GM12878 (cell line): ENCODE data around the gene PSME3.

Source experiments
- CREB1 ChIP-seq: IDR thresholded peaks from 2 replicates; pipeline ENCODE4 v1.6.1; 2012; ENCODE audit warnings: low read depth, mild to moderate bottlenecking, inconsistent platforms
- FOXM1 ChIP-seq: IDR thresholded peaks from 2 replicates; pipeline ENCODE4 v1.6.1; 2012; ENCODE audit warnings: low read depth, mild to moderate bottlenecking, inconsistent platforms, low read length, moderate library complexity
- IKZF2 ChIP-seq, 2 experiments: fragments of 450-650 bp; IDR thresholded peaks; 2 replicates each; pipeline ENCODE4 v1.6.1; 2017; ENCODE audit warnings: mild to moderate bottlenecking in 2 of 2, moderate library complexity in 2 of 2
- MTA2 ChIP-seq: fragments of 450-650 bp; IDR thresholded peaks from 2 replicates; pipeline ENCODE4 v1.6.1; 2016; ENCODE audit warnings: low read depth, mild to moderate bottlenecking, moderate library complexity
- MXI1 ChIP-seq: fragments of 150-350 bp; IDR thresholded peaks from 2 replicates; pipeline ENCODE4 v1.6.1; 2011; ENCODE audit warnings: low read depth, mild to moderate bottlenecking, inconsistent platforms, low read length, improper control_type of control experiment
- MYC ChIP-seq: IDR thresholded peaks from 2 replicates; pipeline ENCODE4 v1.6.1; 2011; ENCODE audit warnings: mild to moderate bottlenecking, low read length, moderate library complexity, inconsistent platforms; ENCODE audit not compliant: insufficient read depth, insufficient replicate concordance, insufficient read length, severe bottlenecking
- POLR2A ChIP-seq: IDR thresholded peaks from 2 replicates; pipeline ENCODE4 v1.6.1; 2011; ENCODE audit warnings: low read depth, mild to moderate bottlenecking, low read length
- SMAD1 ChIP-seq: fragments of 450-650 bp; IDR thresholded peaks from 2 replicates; pipeline ENCODE4 v1.6.1; 2018; ENCODE audit warnings: mild to moderate bottlenecking, low read depth; ENCODE audit not compliant: partially characterized antibody
- YY1 ChIP-seq: IDR thresholded peaks from 2 replicates; pipeline ENCODE4 v1.6.1; 2011; ENCODE audit warnings: low read depth, mild to moderate bottlenecking, low read length
- ZNF274 ChIP-seq: IDR thresholded peaks from one replicate; pipeline ENCODE4 v1.8.0; 2011; ENCODE audit not compliant: insufficient read length, insufficient read depth

DNA sequence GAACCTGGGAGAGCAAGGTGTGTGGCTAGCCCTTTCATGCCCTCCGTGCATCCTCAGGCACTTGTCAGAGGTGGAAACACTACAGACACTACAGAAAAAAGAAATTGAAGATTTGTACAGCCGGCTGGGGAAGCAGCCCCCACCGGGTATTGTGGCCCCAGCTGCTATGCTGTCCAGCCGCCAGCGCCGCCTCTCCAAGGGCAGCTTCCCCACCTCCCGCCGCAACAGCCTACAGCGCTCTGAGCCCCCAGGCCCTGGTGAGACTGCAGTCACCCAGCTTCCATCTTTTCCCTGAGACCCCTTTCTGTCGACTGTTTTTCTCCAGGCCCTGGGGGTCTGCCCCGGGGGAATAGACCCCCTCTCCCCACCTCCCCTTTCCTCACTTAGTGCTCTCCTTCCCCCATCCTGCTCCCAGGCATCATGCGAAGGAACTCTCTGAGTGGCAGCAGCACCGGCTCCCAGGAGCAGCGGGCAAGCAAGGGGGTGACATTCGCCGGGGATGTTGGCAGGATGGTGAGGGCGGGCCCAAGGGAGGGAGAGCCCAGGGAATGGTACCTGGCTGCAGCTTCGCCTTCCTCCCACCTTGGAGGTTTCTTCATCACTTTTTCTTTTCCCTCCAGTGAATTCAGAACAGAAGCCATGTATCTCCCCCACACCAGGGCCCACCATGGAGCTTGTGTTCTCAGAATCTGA lies 37.0 kb upstream of the PSME3 start:
- TF ChIP-seq FOXM1 (no peak), MXI1 (no peak), SMAD1 (no peak), MTA2 (no peak), POLR2A (no peak), YY1 (no peak), ZNF274 (no peak), CREB1 (no peak), IKZF2 (IDR thresholded peaks at IDR 0.05) (no peak), MYC (no peak)
